Measurements from ENCODE around the gene MARVELD1.

The MARVELD1 gene

GRCh38 chr10:97744405-97745035 is 31.0 kb downstream of the MARVELD1 start:
- Histone ChIP-seq H3K36me3 (ENCODE audit: insufficient read depth, low read length) (peaks cover 11% of the 10 kb centered on the region), H3K4me1 (ENCODE audit: insufficient read depth, low read length) (no peaks in the 10 kb centered on the region), H3K9me3 (ENCODE audit: control insufficient read depth, insufficient read depth, low read length) (no peaks in the 10 kb centered on the region)

GRCh38 chr10:97747573-97747972 is 34.0 kb downstream of the MARVELD1 start:
- Histone ChIP-seq H3K9me3 (ENCODE audit: control insufficient read depth, insufficient read depth, low read length) (no peaks in the 10 kb centered on the region), H3K4me1 (ENCODE audit: insufficient read depth, low read length) (no peaks in the 10 kb centered on the region), H3K36me3 (ENCODE audit: insufficient read depth, low read length) (peaks cover 5% of the 10 kb centered on the region), H3K9ac (ENCODE audit: low read depth, low read length) (no peak overlapping the region)

More at GRCh38 chr10:97744405-97745035, 31.0 kb downstream of the MARVELD1 start:
- H3K9ac ChIP-seq (ENCODE audit: low read depth, low read length): no peak overlapping the region

GRCh38 chr10:97748116-97748515 is 34.6 kb downstream of the MARVELD1 start:
- no peak overlapping the region for H3K9ac ChIP-seq (ENCODE audit: low read depth, low read length)
- peaks cover 6% of the 10 kb centered on the region for H3K36me3 ChIP-seq (ENCODE audit: insufficient read depth, low read length)

GRCh38 chr10:97752956-97753355 is 39.4 kb downstream of the MARVELD1 start:
- H3K9ac ChIP-seq (ENCODE audit: low read depth, low read length): no peak overlapping the region
- no peaks in the 10 kb centered on the region for H3K4me1 ChIP-seq (ENCODE audit: insufficient read depth, low read length)
- H3K9me3 ChIP-seq (ENCODE audit: control insufficient read depth, insufficient read depth, low read length): no peaks in the 10 kb centered on the region
- H3K36me3 ChIP-seq (ENCODE audit: insufficient read depth, low read length): peaks cover 10% of the 10 kb centered on the region

More at GRCh38 chr10:97748116-97748515, 34.6 kb downstream of the MARVELD1 start:
- Histone ChIP-seq H3K4me1 (ENCODE audit: insufficient read depth, low read length) (no peaks in the 10 kb centered on the region), H3K9me3 (ENCODE audit: control insufficient read depth, insufficient read depth, low read length) (no peaks in the 10 kb centered on the region)

GRCh38 chr10:97754726-97755125 is 41.2 kb downstream of the MARVELD1 start:
- Histone ChIP-seq H3K9me3 (ENCODE audit: control insufficient read depth, insufficient read depth, low read length) (no peaks in the 10 kb centered on the region), H3K36me3 (ENCODE audit: insufficient read depth, low read length) (peaks cover 5% of the 10 kb centered on the region), H3K4me1 (ENCODE audit: insufficient read depth, low read length) (no peaks in the 10 kb centered on the region; the same call in 1 of the 2 replicates), H3K9ac (ENCODE audit: low read depth, low read length) (no peak overlapping the region)

GRCh38 chr10:97755718-97756117 is 42.2 kb downstream of the MARVELD1 start:
- H3K9ac ChIP-seq (ENCODE audit: low read depth, low read length): no peak overlapping the region

GRCh38 chr10:97757471-97757870 is 43.9 kb downstream of the MARVELD1 start:
- Histone ChIP-seq H3K36me3 (ENCODE audit: insufficient read depth, low read length) (peaks cover 10% of the 10 kb centered on the region), H3K9me3 (ENCODE audit: control insufficient read depth, insufficient read depth, low read length) (no peaks in the 10 kb centered on the region), H3K9ac (ENCODE audit: low read depth, low read length) (no peak overlapping the region)

More at GRCh38 chr10:97755718-97756117, 42.2 kb downstream of the MARVELD1 start:
- H3K36me3 ChIP-seq (ENCODE audit: insufficient read depth, low read length): peaks cover 10% of the 10 kb centered on the region
- H3K4me1 ChIP-seq (ENCODE audit: insufficient read depth, low read length): no peaks in the 10 kb centered on the region; the same call in 1 of the 2 replicates
- H3K9me3 ChIP-seq (ENCODE audit: control insufficient read depth, insufficient read depth, low read length): no peaks in the 10 kb centered on the region

GRCh38 chr10:97759158-97759887 is 45.8 kb downstream of the MARVELD1 start:
- Histone ChIP-seq H3K36me3 (ENCODE audit: insufficient read depth, low read length) (peaks cover 5% of the 10 kb centered on the region; the same call in 1 of the 2 replicates), H3K9ac (ENCODE audit: low read depth, low read length) (no peak overlapping the region), H3K4me1 (ENCODE audit: insufficient read depth, low read length) (peaks cover 7% of the 10 kb centered on the region), H3K9me3 (ENCODE audit: control insufficient read depth, insufficient read depth, low read length) (no peaks in the 10 kb centered on the region)

More at GRCh38 chr10:97757471-97757870, 43.9 kb downstream of the MARVELD1 start:
- peaks cover 2% of the 10 kb centered on the region for H3K4me1 ChIP-seq (ENCODE audit: insufficient read depth, low read length)

GRCh38 chr10:97759946-97760345 is 46.4 kb downstream of the MARVELD1 start:
- H3K4me1 ChIP-seq (ENCODE audit: insufficient read depth, low read length): peaks cover 7% of the 10 kb centered on the region
- no peaks in the 10 kb centered on the region for H3K9me3 ChIP-seq (ENCODE audit: control insufficient read depth, insufficient read depth, low read length)
- H3K36me3 ChIP-seq (ENCODE audit: insufficient read depth, low read length): peaks cover 5% of the 10 kb centered on the region; the same call in 1 of the 2 replicates
- no peak overlapping the region for H3K9ac ChIP-seq (ENCODE audit: low read depth, low read length)

GRCh38 chr10:97760461-97761257 is 47.1 kb downstream of the MARVELD1 start:
- Histone ChIP-seq H3K36me3 (ENCODE audit: insufficient read depth, low read length) (peaks cover 5% of the 10 kb centered on the region; the same call in 1 of the 2 replicates), H3K9ac (ENCODE audit: low read depth, low read length) (no peak overlapping the region), H3K9me3 (ENCODE audit: control insufficient read depth, insufficient read depth, low read length) (no peaks in the 10 kb centered on the region), H3K4me1 (ENCODE audit: insufficient read depth, low read length) (peaks cover 7% of the 10 kb centered on the region)

- Histone ChIP-seq H3K9me3 (ENCODE audit: control insufficient read depth, insufficient read depth, low read length) (no peaks in the 10 kb centered on the region), H3K9ac (ENCODE audit: low read depth, low read length) (no peak overlapping the region), H3K36me3 (ENCODE audit: insufficient read depth, low read length) (peaks cover 5% of the 10 kb centered on the region; the same call in 1 of the 2 replicates), H3K4me1 (ENCODE audit: insufficient read depth, low read length) (peaks cover 7% of the 10 kb centered on the region)
These were observed 47.9 kb downstream of the MARVELD1 start for GRCh38 chr10:97761331-97761865.

- Histone ChIP-seq H3K36me3 (ENCODE audit: insufficient read depth, low read length) (peaks cover 5% of the 10 kb centered on the region; the same call in 1 of the 2 replicates), H3K9ac (ENCODE audit: low read depth, low read length) (no peak overlapping the region), H3K4me1 (ENCODE audit: insufficient read depth, low read length) (peaks cover 7% of the 10 kb centered on the region), H3K9me3 (ENCODE audit: control insufficient read depth, insufficient read depth, low read length) (no peaks in the 10 kb centered on the region)
These were observed 48.5 kb downstream of the MARVELD1 start for GRCh38 chr10:97762056-97762455.

GRCh38 chr10:97762816-97763215 is 49.3 kb downstream of the MARVELD1 start:
- H3K9me3 ChIP-seq (ENCODE audit: control insufficient read depth, insufficient read depth, low read length): no peaks in the 10 kb centered on the region
- peaks cover 5% of the 10 kb centered on the region; the same call in 1 of the 2 replicates for H3K36me3 ChIP-seq (ENCODE audit: insufficient read depth, low read length)
- H3K4me1 ChIP-seq (ENCODE audit: insufficient read depth, low read length): peaks cover 7% of the 10 kb centered on the region
- no peak overlapping the region for H3K9ac ChIP-seq (ENCODE audit: low read depth, low read length)

- no peaks in the 10 kb centered on the region for H3K9me3 ChIP-seq (ENCODE audit: control insufficient read depth, insufficient read depth, low read length)
- H3K36me3 ChIP-seq (ENCODE audit: insufficient read depth, low read length): peaks cover 5% of the 10 kb centered on the region; the same call in 1 of the 2 replicates
- H3K4me1 ChIP-seq (ENCODE audit: insufficient read depth, low read length): peaks cover 7% of the 10 kb centered on the region
- no peak overlapping the region for H3K9ac ChIP-seq (ENCODE audit: low read depth, low read length)
These were observed 49.9 kb downstream of the MARVELD1 start for GRCh38 chr10:97763411-97763810.

All from ES-I3 (cell line).